AG09309 (cell line): ENCODE data around the gene PNLIPRP1.

Experiments used
- DNase-seq: peaks from one replicate; pipeline ENCODE4 v3.0.0-alpha.2; 2010; ENCODE audit warnings: low read depth
- H3K4me3 ChIP-seq: 2 replicates; pipeline ENCODE4 v1.5.1; 2011; ENCODE audit warnings: mild to moderate bottlenecking, low read depth, low read length, moderate library complexity; ENCODE audit not compliant: control insufficient read depth
- CTCF ChIP-seq: IDR thresholded peaks from 2 replicates; pipeline ENCODE4 v1.5.1; 2011; ENCODE audit warnings: mild to moderate bottlenecking, low read depth, low read length, inconsistent platforms; ENCODE audit not compliant: insufficient read depth, control insufficient read depth; ENCODE audit errors: missing control alignments

The PNLIPRP1 gene

GRCh38 chr10:116627386-116627933 lies 36.7 kb downstream of the PNLIPRP1 start:
- H3K4me3 ChIP-seq, result no peak overlapping the region
- TF ChIP-seq CTCF, result peak; percentile 33
- DNase-seq, result no peak

DNA sequence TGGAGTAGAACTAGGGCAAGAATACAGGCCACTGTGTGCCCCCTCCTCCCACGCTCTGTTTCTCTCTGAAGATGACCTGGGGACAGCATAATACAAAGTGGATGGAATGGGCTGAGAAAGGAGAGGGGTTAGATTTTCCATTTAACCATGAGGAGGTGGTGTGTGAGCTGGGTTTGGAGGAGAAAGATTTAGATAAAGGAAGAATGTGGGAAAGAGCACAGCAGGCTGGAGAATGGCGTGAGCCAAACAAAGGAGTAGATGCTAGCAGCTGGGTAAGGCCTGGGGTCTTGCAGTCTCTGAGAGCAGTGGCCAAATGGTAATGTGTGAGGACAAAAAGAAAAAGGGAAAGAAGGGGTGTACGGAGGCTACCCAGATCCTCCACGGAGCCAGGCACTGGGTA lies 38.6 kb downstream of the PNLIPRP1 start:
- no peak for TF ChIP-seq CTCF

DNA sequence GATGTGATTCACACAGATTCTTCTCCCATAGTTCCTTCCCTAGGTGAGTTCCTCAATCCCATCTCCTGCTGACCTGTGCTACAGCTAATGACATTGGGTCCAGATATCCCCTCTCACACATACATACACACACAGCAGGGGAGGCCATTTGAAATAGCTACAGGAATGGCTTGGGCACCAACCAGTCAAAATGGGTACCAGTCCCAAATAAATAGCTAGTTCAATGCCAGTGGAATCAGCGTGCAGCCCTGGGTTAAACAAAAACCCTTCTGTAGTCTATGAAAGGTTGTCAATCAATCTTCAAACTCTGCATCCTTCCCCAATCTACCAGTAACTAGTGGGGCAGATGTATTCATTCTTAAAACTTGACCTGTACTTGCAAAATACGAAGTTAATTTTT lies 39.3 kb downstream of the PNLIPRP1 start:
- no peak for DNase-seq
- TF ChIP-seq CTCF, result no peak
- H3K4me3 ChIP-seq, result no peak overlapping the region

More for the DNA sequence above, 38.6 kb downstream of the PNLIPRP1 start:
- no peak for DNase-seq
- H3K4me3 ChIP-seq, result no peak overlapping the region

- DNase-seq, result no peak
- no peak for TF ChIP-seq CTCF
- H3K4me3 ChIP-seq, result no peak overlapping the region
These were observed 41.1 kb downstream of the PNLIPRP1 start for GRCh38 chr10:116631871-116632295.

GRCh38 chr10:116632596-116633215 lies 41.9 kb downstream of the PNLIPRP1 start:
- H3K4me3 ChIP-seq, result no peak overlapping the region
- no peak for DNase-seq
- TF ChIP-seq CTCF, result no peak

GRCh38 chr10:116633216-116633600 lies 42.4 kb downstream of the PNLIPRP1 start:
- TF ChIP-seq CTCF, result no peak

More at GRCh38 chr10:116633216-116633600, 42.4 kb downstream of the PNLIPRP1 start:
- DNase-seq, result no peak
- H3K4me3 ChIP-seq, result no peak overlapping the region
